ENCODE data around the gene CLTCL1.

DNA sequence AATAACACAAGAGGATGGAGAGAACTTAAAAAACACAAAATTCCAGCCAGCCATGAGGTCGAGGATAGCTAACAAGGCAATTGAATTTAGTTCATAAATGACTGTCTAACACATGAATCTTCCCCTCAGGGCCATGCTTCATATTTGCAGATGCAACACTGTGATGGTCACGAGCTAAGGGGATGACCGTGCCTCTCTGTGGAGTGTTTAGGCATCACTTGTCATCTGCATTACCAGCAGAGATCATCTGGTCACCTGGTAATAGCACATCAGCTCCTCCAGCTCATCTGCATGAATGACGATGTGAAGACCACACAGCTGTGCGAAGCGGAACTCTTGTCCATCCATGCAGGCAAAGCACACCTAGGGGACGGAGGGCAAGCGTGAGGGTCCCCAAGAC is 92.0 kb downstream of the CLTCL1 start:
- TF ChIP-seq CTCF (IDR thresholded peaks at IDR 0.05; ENCODE audit: insufficient read depth, low read length): no peak
- no peak for TF ChIP-seq GABPA (IDR thresholded peaks at IDR 0.05; ENCODE audit: low read depth)
- TF ChIP-seq, protein P1, sequence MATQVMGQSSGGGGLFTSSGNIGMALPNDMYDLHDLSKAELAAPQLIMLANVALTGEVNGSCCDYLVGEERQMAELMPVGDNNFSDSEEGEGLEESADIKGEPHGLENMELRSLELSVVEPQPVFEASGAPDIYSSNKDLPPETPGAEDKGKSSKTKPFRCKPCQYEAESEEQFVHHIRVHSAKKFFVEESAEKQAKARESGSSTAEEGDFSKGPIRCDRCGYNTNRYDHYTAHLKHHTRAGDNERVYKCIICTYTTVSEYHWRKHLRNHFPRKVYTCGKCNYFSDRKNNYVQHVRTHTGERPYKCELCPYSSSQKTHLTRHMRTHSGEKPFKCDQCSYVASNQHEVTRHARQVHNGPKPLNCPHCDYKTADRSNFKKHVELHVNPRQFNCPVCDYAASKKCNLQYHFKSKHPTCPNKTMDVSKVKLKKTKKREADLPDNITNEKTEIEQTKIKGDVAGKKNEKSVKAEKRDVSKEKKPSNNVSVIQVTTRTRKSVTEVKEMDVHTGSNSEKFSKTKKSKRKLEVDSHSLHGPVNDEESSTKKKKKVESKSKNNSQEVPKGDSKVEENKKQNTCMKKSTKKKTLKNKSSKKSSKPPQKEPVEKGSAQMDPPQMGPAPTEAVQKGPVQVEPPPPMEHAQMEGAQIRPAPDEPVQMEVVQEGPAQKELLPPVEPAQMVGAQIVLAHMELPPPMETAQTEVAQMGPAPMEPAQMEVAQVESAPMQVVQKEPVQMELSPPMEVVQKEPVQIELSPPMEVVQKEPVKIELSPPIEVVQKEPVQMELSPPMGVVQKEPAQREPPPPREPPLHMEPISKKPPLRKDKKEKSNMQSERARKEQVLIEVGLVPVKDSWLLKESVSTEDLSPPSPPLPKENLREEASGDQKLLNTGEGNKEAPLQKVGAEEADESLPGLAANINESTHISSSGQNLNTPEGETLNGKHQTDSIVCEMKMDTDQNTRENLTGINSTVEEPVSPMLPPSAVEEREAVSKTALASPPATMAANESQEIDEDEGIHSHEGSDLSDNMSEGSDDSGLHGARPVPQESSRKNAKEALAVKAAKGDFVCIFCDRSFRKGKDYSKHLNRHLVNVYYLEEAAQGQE (IDR thresholded peaks at IDR 0.05; ENCODE audit: insufficient replicate concordance, low read depth): no peak
- no peak for TF ChIP-seq POLR2AphosphoS5 (IDR thresholded peaks at IDR 0.05; ENCODE audit: low read depth)
